Glutamatergic neuron (in vitro differentiated cells): ENCODE measurements around the gene UBE2E2. TPM values are rescaled to one million over a fixed set of nuclear protein-coding genes. Genes with fewer than 3 reads are reported as not detected.

Experiments used
- DNase-seq: peaks from one replicate; pipeline ENCODE4 v3.0.0; 2022
- H3K27ac Mint-ChIP-seq: one replicate; pipeline ENCODE4 v1.8.0; 2020; ENCODE audit warnings: mild to moderate bottlenecking, mixed read lengths, inconsistent platforms; ENCODE audit not compliant: unreplicated experiment
- H3K27me3 Mint-ChIP-seq: one replicate; pipeline ENCODE4 v1.8.0; 2020; ENCODE audit warnings: mild to moderate bottlenecking, moderate library complexity, mixed read lengths, inconsistent platforms; ENCODE audit not compliant: unreplicated experiment
- H3K36me3 Mint-ChIP-seq: one replicate; pipeline ENCODE4 v1.8.0; 2020; ENCODE audit warnings: mild to moderate bottlenecking, mixed read lengths, inconsistent platforms; ENCODE audit not compliant: unreplicated experiment
- H3K4me1 Mint-ChIP-seq: one replicate; pipeline ENCODE4 v1.8.0; 2020; ENCODE audit warnings: mild to moderate bottlenecking, low read depth, mixed read lengths, inconsistent platforms; ENCODE audit not compliant: unreplicated experiment
- H3K4me3 Mint-ChIP-seq: one replicate; pipeline ENCODE4 v1.8.0; 2020; ENCODE audit warnings: mild to moderate bottlenecking, mixed read lengths, inconsistent platforms; ENCODE audit not compliant: unreplicated experiment
- H3K9me3 Mint-ChIP-seq: one replicate; pipeline ENCODE4 v1.8.0; 2020; ENCODE audit warnings: mild to moderate bottlenecking, moderate library complexity, mixed read lengths, inconsistent platforms; ENCODE audit not compliant: unreplicated experiment
- CTCF ChIP-seq: fragments of 200-600 bp; sonication (generic); IDR thresholded peaks from one replicate; pipeline ENCODE4 v1.5.0; 2021; ENCODE audit not compliant: partially characterized antibody, unreplicated experiment
- total RNA-seq: library from RNA; stranded (reverse); fragmentation: NEBNext Ultra II Directional; extraction: Animal tissue kit (Norgen Biotek cat#: 25700); gene quantifications from one replicate; pipeline ENCODE4 v1.2.1, GENCODE V29; 2021; ENCODE audit not compliant: unreplicated experiment

Gene UBE2E2
- total RNA-seq, 1 donor from 2014 or later: 40.6 TPM

DNA sequence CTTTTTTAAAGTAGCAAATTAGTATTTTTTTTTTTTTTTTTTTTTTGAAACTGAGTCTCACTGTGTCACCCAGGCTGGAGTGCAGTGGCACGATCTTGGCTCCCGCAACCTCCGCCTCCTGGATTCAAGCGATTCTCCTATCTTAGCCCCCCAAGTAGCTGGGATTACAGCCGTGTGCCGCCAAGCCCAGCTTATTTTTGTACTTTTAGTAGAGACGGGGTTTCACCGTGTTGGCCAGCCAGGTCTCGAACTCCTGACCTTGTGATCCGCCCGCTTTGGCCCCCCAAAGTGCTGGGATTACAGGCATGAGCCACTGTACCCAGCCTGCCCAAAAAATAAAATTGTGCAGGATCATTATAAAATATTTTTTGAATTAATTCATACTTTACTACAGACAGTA, 330.5 kb downstream of the UBE2E2 start:
- no peak overlapping the region for H3K27ac Mint-ChIP-seq
- H3K9me3 Mint-ChIP-seq: peaks cover 2% of the 10 kb centered on the region
- peaks cover 8% of the 10 kb centered on the region for H3K4me1 Mint-ChIP-seq
- H3K36me3 Mint-ChIP-seq: no peaks in the 10 kb centered on the region
- no peak for TF ChIP-seq CTCF
- H3K4me3 Mint-ChIP-seq: no peak overlapping the region
- no peak for DNase-seq
- peaks cover 2% of the 10 kb centered on the region for H3K27me3 Mint-ChIP-seq

DNA sequence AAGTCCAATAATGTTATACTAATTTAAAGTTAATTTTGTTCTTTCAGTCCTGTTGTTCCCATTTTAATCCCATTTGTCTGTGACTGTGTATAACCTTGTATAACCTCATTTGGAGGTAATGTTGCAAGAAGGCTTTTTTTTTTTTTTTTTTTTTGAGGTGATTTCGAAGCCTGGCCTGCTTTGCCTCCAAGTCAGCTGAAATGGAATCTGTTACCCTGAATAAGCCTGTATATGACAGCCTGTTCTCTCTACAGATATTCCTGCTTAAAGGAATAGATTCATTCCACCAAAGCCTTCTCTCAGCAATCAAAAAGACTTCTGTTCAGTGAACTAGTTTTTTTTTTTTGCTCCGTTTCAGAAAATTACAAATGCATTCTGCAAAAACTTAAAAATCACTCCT, 330.9 kb downstream of the UBE2E2 start:
- peaks cover 8% of the 10 kb centered on the region for H3K4me1 Mint-ChIP-seq
- DNase-seq: no peak
- H3K27ac Mint-ChIP-seq: no peak overlapping the region
- TF ChIP-seq CTCF: no peak
- H3K36me3 Mint-ChIP-seq: no peaks in the 10 kb centered on the region
- H3K4me3 Mint-ChIP-seq: no peak overlapping the region
- H3K9me3 Mint-ChIP-seq: peaks cover 2% of the 10 kb centered on the region
- H3K27me3 Mint-ChIP-seq: peaks cover 2% of the 10 kb centered on the region

DNA sequence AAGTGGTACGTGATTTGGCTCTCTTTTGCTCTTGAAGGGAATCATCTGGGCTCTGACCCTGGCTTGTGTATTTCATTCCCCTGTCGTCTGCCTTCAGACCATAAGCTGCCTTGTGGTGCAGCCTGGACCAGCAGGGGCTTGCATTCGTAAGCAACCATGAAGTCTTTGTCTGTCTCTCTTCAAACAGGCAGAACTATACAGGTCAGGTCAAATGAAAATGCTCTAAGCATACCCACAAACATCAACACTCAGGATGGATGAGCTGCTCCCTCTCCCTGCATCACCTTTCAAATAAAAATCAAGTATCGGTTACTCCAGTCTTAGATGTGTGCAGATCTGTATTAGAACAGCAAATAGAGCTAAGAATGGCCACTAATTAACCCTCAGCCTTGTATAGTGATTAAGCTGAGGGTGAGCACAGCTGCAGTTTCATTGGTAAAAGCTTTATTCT, 334.0 kb downstream of the UBE2E2 start:
- peak overlapping the region; percentile 95 for H3K27ac Mint-ChIP-seq
- DNase-seq: peak; percentile 62
- no peak for TF ChIP-seq CTCF
- peaks cover 2% of the 10 kb centered on the region for H3K27me3 Mint-ChIP-seq
- peaks cover 2% of the 10 kb centered on the region for H3K9me3 Mint-ChIP-seq
- peaks cover 8% of the 10 kb centered on the region for H3K4me1 Mint-ChIP-seq
- no peaks in the 10 kb centered on the region for H3K36me3 Mint-ChIP-seq
- H3K4me3 Mint-ChIP-seq: peak overlapping the region; percentile 57

DNA sequence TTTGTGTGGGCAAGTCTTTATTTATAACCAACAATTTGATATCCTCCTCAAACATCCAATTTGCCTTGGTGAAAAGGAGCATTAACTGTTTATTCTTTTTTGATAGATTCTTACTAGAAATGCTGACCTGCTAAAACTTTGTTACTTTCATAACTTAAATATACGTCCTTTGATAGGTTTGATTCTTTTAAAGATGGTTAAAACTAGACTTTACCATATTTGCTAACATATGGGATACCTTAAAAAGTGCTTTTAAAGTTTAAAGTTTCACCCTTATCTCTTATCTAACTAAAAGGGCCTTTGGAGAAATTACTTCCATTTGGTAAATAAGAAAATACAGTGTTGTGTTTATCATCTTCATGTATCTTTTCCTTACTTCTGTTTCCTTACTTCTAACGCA, 336.1 kb downstream of the UBE2E2 start:
- Mint-ChIP-seq H3K4me1 (peaks cover 8% of the 10 kb centered on the region), H3K9me3 (peaks cover 2% of the 10 kb centered on the region), H3K36me3 (no peaks in the 10 kb centered on the region), H3K4me3 (no peak overlapping the region), H3K27me3 (peaks cover 2% of the 10 kb centered on the region), H3K27ac (no peak overlapping the region)
- DNase-seq: no peak
- TF ChIP-seq CTCF: no peak

- Mint-ChIP-seq H3K27me3 (peaks cover 2% of the 10 kb centered on the region), H3K36me3 (no peaks in the 10 kb centered on the region), H3K9me3 (peaks cover 2% of the 10 kb centered on the region), H3K27ac (no peak overlapping the region), H3K4me3 (no peak overlapping the region), H3K4me1 (peaks cover 10% of the 10 kb centered on the region)
- no peak for TF ChIP-seq CTCF
- DNase-seq: no peak
Observed at GRCh38 chr3:23540600-23540999, 337.5 kb downstream of the UBE2E2 start.
